ENCODE results near the gene MCRS1.

DNA sequence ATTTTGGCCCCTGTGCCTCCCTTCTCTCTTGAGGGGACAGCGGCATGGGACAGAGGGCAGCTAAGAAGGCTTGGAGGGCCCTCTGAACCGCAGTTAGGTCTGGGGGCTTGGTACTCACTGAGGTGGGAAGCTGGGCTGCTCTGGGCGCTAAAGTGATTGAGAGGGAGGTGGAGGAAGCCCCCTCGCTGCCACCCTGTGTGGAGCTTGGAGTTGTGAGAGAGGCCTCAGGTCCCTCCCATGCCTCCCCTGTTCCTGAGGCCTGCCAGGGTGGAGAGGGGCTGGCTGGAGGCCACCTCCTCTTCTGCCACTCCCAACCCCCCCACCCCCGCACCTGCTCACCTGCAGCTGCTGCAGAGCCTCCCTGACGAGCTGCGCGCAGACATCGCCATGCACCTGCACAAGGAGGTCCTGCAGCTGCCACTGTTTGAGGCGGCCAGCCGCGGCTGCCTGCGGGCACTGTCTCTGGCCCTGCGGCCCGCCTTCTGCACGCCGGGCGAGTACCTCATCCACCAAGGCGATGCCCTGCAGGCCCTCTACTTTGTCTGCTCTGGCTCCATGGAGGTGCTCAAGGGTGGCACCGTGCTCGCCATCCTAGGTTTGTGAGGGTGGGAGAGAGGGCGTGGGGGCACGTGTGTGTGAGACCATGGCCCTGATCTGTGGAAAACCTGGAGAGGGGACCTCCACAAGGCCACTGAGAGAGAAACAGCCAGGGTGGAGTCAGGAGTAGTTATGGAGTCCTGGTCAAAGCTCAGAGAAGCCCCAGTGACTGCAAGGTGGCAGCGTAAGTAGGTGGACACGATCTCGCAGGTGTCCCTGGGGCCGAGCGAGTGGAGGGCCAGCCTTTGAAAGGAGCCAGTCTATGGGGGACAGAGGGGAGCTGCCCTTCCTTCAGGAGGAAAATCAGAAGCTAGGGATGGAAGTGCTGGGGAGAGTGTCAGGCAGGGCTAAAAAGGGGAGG lies 17.9 kb downstream of the MCRS1 start:
- TF ChIP-seq, protein P1, sequence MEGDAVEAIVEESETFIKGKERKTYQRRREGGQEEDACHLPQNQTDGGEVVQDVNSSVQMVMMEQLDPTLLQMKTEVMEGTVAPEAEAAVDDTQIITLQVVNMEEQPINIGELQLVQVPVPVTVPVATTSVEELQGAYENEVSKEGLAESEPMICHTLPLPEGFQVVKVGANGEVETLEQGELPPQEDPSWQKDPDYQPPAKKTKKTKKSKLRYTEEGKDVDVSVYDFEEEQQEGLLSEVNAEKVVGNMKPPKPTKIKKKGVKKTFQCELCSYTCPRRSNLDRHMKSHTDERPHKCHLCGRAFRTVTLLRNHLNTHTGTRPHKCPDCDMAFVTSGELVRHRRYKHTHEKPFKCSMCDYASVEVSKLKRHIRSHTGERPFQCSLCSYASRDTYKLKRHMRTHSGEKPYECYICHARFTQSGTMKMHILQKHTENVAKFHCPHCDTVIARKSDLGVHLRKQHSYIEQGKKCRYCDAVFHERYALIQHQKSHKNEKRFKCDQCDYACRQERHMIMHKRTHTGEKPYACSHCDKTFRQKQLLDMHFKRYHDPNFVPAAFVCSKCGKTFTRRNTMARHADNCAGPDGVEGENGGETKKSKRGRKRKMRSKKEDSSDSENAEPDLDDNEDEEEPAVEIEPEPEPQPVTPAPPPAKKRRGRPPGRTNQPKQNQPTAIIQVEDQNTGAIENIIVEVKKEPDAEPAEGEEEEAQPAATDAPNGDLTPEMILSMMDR (IDR thresholded peaks at IDR 0.05) = no peak
- no peak for TF ChIP-seq POLR2A (IDR thresholded peaks at IDR 0.05)
